Endothelial cell of umbilical vein (primary cell): ENCODE results near the gene DNAJC9. TPM values are rescaled to one million over a fixed set of nuclear protein-coding genes. Genes with fewer than 3 reads are reported as not detected.

ENCODE experiments used
- BruUV-seq: library from RNA; stranded (reverse); fragments of 400-500 nt; replicated peaks from 2 replicates; lab custom pipeline; 2021; lab: Mats Ljungman, UMichigan
- CTCF ChIA-PET: fragments of 300-600, 350-600 bp; sonication (Branson Sonifier 250); formaldehyde crosslinking; loops from one replicate; lab custom pipeline; 2021; ENCODE audit warnings: antibody characterized with exemption, inconsistent platforms; lab: Charles Lee
- POLR2A ChIA-PET: fragments of 300-600, 350-600 bp; sonication (Branson Sonifier 250); formaldehyde crosslinking; loops from one replicate; lab custom pipeline; 2021; ENCODE audit warnings: antibody characterized with exemption, inconsistent platforms; lab: Charles Lee
- DNase-seq: peaks from one replicate; pipeline ENCODE4 v3.0.0-alpha.2; 2011; ENCODE audit warnings: low read depth, low spot score
- FAIRE-seq: peaks from 2 replicates; lab custom pipeline; 2011; peaks lifted over from hg19 to GRCh38; lab: Jason Lieb, UNC
- H2AFZ ChIP-seq: 2 replicates; pipeline ENCODE4 v1.6.0; 2012; ENCODE audit warnings: low read depth, low read length, control low read depth, inconsistent platforms
- H3K27ac ChIP-seq: 2 replicates; pipeline ENCODE4 v1.5.1; 2011; ENCODE audit warnings: low read depth, mild to moderate bottlenecking, control low read depth, low read length, moderate library complexity; ENCODE audit not compliant: insufficient read depth
- H3K27me3 ChIP-seq, 2 experiments: 2 replicates each; pipeline versions ENCODE4 v1.6.0 to v1.6.1; 2011; ENCODE audit warnings: low read length in 2 of 2, mixed read lengths in 1 of 2; ENCODE audit not compliant: control insufficient read depth in 2 of 2, insufficient read depth in 2 of 2
- H3K36me3 ChIP-seq, 2 experiments: 2 replicates in 1 of 2; 3 replicates in 1 of 2; pipeline ENCODE4 v1.5.1; 2011; ENCODE audit warnings: low read length in 2 of 2, mild to moderate bottlenecking in 1 of 2, moderate library complexity in 1 of 2; ENCODE audit not compliant: control insufficient read depth in 2 of 2, insufficient read depth in 2 of 2; ENCODE audit errors: extremely low read depth in 1 of 2
- H3K4me1 ChIP-seq: 3 replicates; pipeline ENCODE4 v1.5.1; 2011; ENCODE audit warnings: mild to moderate bottlenecking, low read length; ENCODE audit not compliant: control insufficient read depth, insufficient read depth; ENCODE audit errors: extremely low read depth
- H3K4me2 ChIP-seq: 2 replicates; pipeline ENCODE4 v1.6.1; 2011; ENCODE audit warnings: low read length, control low read depth, mixed read lengths; ENCODE audit not compliant: insufficient read depth
- H3K4me3 ChIP-seq, 3 experiments: fragments of 200-600 bp in 1 of 3; sonication (generic), shearing (Covaris generic) in 1 of 3; replicated peaks in 1 of 3; 2 replicates each; pipeline ENCODE4 v1.5.1; 2011 to 2016; ENCODE audit warnings: control low read depth in 3 of 3, low read length in 3 of 3, mild to moderate bottlenecking in 2 of 3, inconsistent platforms in 1 of 3, low read depth in 1 of 3, moderate library complexity in 1 of 3; ENCODE audit not compliant: insufficient read depth in 1 of 3
- H3K79me2 ChIP-seq: 2 replicates; pipeline ENCODE4 v1.6.0; 2012; ENCODE audit warnings: low read length, inconsistent platforms; ENCODE audit not compliant: control insufficient read depth, insufficient read depth
- H3K9ac ChIP-seq: replicated peaks from 2 replicates; pipeline ENCODE3; 2011; ENCODE audit warnings: low read length, control low read depth; ENCODE audit not compliant: insufficient read depth; ENCODE audit errors: extremely low read depth
- H3K9me1 ChIP-seq: replicated peaks from 3 replicates; pipeline ENCODE4 v1.6.0; 2011; ENCODE audit warnings: mild to moderate bottlenecking, low read length; ENCODE audit not compliant: control insufficient read depth, insufficient read depth; ENCODE audit errors: extremely low read depth
- H3K9me3 ChIP-seq: replicated peaks from 2 replicates; pipeline ENCODE4 v1.5.1; 2012; ENCODE audit warnings: low read length, inconsistent platforms; ENCODE audit not compliant: control insufficient read depth, insufficient read depth
- H4K20me1 ChIP-seq: replicated peaks from 2 replicates; pipeline ENCODE3; 2011; ENCODE audit warnings: mild to moderate bottlenecking, low read length; ENCODE audit not compliant: control insufficient read depth, insufficient read depth; ENCODE audit errors: extremely low read depth
- EZH2 ChIP-seq: IDR thresholded peaks from 2 replicates; pipeline ENCODE4 v1.6.1; 2012; ENCODE audit warnings: borderline replicate concordance, low read depth, mild to moderate bottlenecking, moderate library complexity, low read length, inconsistent platforms; ENCODE audit not compliant: severe bottlenecking
- FOS ChIP-seq: IDR thresholded peaks from 2 replicates; pipeline ENCODE4 v1.6.1; 2011; ENCODE audit warnings: mild to moderate bottlenecking, low read length, moderate library complexity, borderline replicate concordance; ENCODE audit not compliant: insufficient read depth
- GATA2 ChIP-seq: IDR thresholded peaks from 2 replicates; pipeline ENCODE4 v1.7.0; 2011; ENCODE audit warnings: low read depth, mild to moderate bottlenecking, moderate library complexity, mixed read lengths, low read length; ENCODE audit not compliant: insufficient read length, insufficient read depth
- JUN ChIP-seq: IDR thresholded peaks from 2 replicates; pipeline ENCODE4 v1.6.1; 2011; ENCODE audit warnings: borderline replicate concordance, low read depth; ENCODE audit not compliant: insufficient read length, insufficient read depth
- MYC ChIP-seq: IDR thresholded peaks from one replicate; pipeline ENCODE4 v1.6.1; 2011; ENCODE audit warnings: mild to moderate bottlenecking, low read depth, low read length
- POLR2A ChIP-seq: IDR thresholded peaks from 2 replicates; pipeline ENCODE4 v1.6.1; 2012; ENCODE audit warnings: low read depth, mild to moderate bottlenecking, control low read depth, low read length
- dilution Hi-C: fragments of 300-500 bp; cut with MboI; formaldehyde crosslinking; loops from one replicate; pipeline ENCODE4 v1.15.0; 2019; ENCODE audit warnings: low sequenced_read_pairs; ENCODE audit not compliant: extremely low pct_ligation_motif_present
- intact Hi-C: fragments of 100-400 bp; cut with micrococcal nuclease; formaldehyde crosslinking; loops from one replicate; pipeline ENCODE4 v1.10.0; 2022
- polyA plus RNA-seq, 4 experiments: library from polyadenylated mRNA; depleted of rRNA in 3 of 4; stranded (reverse) in 3 of 4; unstranded in 1 of 4; fragments of >200 nt; gene quantifications; 2 replicates each; pipeline versions ENCODE4 v1.2.1 to v1.2.3, GENCODE V29; 2011 to 2012; ENCODE audit warnings: missing spikeins in 1 of 4
- total RNA-seq: library from RNA; stranded (reverse); gene quantifications from 2 replicates; pipeline ENCODE4 v1.2.3, GENCODE V29; 2021
- TF ChIP-seq, protein P1 (sequence below), 2 donors: IDR thresholded peaks; 1 replicate in 1 of 2; 2 replicates in 1 of 2; pipeline ENCODE4 v1.5.1; 2011; ENCODE audit warnings: low read length in 2 of 2, mild to moderate bottlenecking in 2 of 2, moderate library complexity in 2 of 2, control low read depth in 1 of 2, inconsistent platforms in 1 of 2, low read depth in 1 of 2; ENCODE audit not compliant: insufficient read depth in 1 of 2; ENCODE audit errors: extremely low read depth in 1 of 2
- TF ChIP-seq, protein P2 (sequence below): IDR thresholded peaks from 2 replicates; pipeline ENCODE4 v1.6.1; 2011; ENCODE audit not compliant: insufficient read depth, insufficient read length

The DNAJC9 gene
- total and polyA plus RNA-seq, 2 donors (not counting 3 experiments of a cell fraction or from before 2014, with no cell fraction given), result 29.1 to 47.1 TPM

GRCh38 chr10:73228247-73228646 is 18.8 kb downstream of the DNAJC9 start:
- CTCF ChIA-PET, result no interaction called here

More at GRCh38 chr10:73228247-73228646, 18.8 kb downstream of the DNAJC9 start:
- Histone ChIP-seq H3K9me3 (no peaks in the 10 kb centered on the region), H3K79me2 (no peaks in the 10 kb centered on the region), H3K36me3 (peaks cover 2 to 9% of the 10 kb centered on the region in 2 experiments), H3K4me2 (no peak overlapping the region), H3K4me3 (no peak overlapping the region), H3K27me3 (no peaks in the 10 kb centered on the region), H2AFZ (no peak overlapping the region), H3K9me1 (no peaks in the 10 kb centered on the region), H4K20me1 (no peaks in the 10 kb centered on the region), H3K27ac (no peak overlapping the region), H3K9ac (no peak overlapping the region), H3K4me1 (no peaks in the 10 kb centered on the region)
- TF ChIP-seq GATA2, result no peak
- TF ChIP-seq POLR2A, result no peak
- TF ChIP-seq, protein P1, sequence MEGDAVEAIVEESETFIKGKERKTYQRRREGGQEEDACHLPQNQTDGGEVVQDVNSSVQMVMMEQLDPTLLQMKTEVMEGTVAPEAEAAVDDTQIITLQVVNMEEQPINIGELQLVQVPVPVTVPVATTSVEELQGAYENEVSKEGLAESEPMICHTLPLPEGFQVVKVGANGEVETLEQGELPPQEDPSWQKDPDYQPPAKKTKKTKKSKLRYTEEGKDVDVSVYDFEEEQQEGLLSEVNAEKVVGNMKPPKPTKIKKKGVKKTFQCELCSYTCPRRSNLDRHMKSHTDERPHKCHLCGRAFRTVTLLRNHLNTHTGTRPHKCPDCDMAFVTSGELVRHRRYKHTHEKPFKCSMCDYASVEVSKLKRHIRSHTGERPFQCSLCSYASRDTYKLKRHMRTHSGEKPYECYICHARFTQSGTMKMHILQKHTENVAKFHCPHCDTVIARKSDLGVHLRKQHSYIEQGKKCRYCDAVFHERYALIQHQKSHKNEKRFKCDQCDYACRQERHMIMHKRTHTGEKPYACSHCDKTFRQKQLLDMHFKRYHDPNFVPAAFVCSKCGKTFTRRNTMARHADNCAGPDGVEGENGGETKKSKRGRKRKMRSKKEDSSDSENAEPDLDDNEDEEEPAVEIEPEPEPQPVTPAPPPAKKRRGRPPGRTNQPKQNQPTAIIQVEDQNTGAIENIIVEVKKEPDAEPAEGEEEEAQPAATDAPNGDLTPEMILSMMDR (IDR thresholded peaks at IDR 0.05; ENCODE audit: extremely low read depth in 1 of 2, insufficient read depth in 1 of 2, low read depth in 1 of 2, low read length in 2 of 2), result no peak
- TF ChIP-seq JUN, result no peak
- TF ChIP-seq FOS, result no peak
- TF ChIP-seq MYC, result no peak
- TF ChIP-seq, protein P2, sequence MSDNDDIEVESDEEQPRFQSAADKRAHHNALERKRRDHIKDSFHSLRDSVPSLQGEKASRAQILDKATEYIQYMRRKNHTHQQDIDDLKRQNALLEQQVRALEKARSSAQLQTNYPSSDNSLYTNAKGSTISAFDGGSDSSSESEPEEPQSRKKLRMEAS, result no peak
- no peak for TF ChIP-seq EZH2
- FAIRE-seq, result no peak
- intact Hi-C loops, result no loop called here
- DNase-seq, result no peak
- no TSS peak for BruUV-seq
- dilution Hi-C loops, result no loop called here
- POLR2A ChIA-PET, result no interaction called here
